IPS-NIHi11 (cell line): ENCODE data around the gene SNX20.

Experiments used
- DNase-seq: peaks from one replicate; pipeline ENCODE4 v3.0.0; 2012; ENCODE audit warnings: mixed read lengths, low spot score

The SNX20 gene

DNA sequence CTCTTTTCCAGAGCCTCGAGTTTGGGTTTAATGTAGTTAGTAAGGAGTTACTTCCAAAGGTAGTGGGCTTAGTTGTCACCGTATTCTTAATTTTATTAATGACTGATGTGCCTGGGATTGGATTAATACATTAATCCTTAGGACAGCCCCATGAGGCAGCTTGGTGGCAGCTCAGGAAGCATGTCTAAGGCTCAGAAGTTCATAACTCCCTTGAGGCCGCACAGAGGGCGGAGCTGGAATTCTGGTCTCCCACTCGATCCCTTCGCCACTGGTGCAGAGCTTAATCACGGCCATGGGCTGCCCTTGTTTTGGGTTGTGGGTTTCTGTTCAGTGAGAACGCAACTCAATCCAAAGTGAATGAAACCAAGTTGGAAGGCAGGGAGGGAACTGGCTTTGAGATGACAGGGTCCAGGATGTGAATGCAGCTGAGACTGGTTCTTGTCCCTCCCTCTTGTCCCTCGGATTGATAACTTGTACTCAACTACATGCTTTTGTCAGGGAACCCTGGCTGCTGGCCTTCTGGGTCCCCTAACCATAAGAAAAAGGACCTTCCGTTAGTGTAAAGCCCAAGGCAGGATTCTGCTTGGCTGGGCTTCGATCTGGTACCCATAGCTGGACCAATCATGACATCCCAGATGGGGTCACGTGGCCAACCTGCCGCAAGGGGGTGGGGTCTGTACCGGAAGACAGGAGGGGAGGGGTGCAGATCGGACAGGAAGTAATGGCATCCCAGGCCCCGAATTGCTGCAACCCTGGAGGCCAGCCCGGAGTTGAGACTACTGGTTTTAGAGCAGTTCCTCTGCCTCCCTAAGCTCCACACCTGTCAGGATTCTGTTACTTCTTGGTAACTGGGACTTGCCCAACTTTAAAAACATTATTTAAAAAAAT is 45.4 kb downstream of the SNX20 start:
- DNase-seq: peak; percentile 75

DNA sequence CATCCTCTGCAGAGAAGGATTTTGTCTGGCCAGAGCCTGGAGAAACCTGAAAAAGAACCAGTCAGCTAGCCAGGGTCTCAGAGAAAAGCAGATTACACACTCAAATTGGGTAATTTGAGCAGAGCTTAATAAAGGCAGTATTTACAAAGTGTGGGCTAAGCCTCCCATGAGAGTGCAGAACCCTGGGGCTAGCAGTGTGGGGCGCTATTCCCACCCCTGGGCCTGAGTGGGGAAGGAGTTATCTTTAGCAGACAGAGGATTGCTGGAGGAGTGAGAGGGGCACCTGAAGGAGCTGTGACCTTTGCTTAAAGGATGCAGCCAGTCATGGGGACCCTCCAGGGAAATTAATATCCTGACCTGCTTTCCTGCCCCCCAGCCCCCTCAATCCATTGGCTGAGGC is 46.2 kb downstream of the SNX20 start:
- no peak for DNase-seq

DNA sequence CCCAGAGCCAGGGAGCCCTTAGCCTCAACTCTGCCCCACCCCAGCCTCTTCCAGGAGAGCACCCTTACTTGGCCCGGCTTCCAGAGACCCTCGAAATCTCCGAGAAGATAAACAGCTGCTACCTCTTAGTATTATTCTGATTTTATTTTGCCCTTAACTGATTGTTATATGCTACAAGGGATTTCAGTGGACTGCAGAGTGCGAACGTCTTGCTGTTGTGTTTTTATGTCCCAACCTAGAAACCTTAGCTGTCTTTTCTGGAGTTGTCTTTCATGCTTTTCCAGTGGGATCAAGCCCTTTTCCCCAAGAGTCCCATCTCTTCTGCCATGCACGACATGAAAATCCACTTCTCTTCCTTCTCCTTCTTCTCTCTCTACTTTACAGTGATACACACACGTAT is 47.0 kb downstream of the SNX20 start:
- DNase-seq: no peak

DNA sequence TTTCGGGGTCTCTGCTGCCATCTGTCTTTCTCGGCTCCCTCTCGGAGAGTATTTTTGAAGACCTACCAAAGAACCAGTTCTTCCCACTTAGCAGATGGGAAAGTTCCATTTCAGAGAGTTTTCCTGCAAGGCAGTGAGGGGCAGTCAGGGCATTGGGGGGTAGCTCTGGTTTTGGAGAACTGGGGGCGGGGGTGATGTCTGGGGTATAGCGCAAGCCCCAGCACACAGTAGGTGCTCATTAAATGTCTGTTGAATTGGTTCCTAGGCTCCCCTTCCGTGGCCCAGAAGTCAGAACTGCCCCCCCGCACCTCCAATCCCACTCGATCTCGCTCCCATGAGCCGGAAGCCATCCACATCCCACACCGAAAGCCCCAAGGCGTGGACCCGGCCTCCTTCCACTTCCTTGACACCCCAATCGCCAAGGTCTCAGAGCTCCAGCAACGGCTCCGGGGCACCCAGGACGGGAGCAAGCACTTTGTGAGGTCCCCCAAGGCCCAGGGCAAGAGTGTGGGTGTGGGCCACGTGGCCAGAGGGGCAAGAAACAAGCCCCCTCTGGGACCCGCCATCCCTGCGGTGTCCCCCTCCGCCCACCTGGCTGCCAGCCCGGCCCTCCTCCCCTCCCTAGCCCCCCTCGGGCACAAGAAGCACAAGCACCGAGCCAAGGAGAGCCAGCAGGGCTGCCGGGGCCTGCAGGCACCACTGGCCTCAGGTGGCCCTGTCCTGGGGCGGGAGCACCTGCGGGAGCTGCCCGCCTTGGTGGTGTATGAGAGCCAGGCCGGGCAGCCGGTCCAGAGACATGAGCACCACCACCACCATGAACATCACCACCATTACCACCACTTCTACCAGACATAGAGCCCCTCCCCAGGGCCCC is 47.9 kb downstream of the SNX20 start:
- DNase-seq: no peak

DNA sequence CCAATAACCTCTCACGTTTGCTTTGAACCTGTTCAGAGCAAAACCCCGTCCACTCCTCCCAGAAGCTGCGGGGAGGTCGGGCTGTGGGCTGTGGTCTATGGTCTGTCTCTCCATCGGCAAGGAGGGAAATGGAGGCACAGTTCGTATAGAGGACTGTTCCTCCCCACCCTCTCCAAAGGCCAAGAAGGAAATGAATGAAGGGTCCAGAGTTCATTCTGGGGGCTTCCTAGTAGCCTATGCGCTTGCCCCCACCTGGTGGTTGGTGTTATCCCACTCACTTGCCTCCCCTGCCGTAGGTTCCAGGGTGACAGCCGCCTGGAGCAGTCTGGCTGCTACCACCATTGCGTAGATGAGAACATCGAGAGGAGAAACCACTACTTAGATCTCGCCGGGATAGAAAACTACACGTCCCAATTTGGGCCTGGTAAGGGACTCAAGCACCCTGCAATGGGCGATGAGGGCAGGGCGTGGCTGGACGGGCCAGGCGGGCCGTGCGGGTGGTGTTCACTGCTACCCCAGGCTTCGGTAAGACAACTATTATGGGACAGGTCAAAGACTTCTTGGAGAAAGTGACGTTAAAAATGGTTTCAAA is 49.0 kb downstream of the SNX20 start:
- no peak for DNase-seq

DNA sequence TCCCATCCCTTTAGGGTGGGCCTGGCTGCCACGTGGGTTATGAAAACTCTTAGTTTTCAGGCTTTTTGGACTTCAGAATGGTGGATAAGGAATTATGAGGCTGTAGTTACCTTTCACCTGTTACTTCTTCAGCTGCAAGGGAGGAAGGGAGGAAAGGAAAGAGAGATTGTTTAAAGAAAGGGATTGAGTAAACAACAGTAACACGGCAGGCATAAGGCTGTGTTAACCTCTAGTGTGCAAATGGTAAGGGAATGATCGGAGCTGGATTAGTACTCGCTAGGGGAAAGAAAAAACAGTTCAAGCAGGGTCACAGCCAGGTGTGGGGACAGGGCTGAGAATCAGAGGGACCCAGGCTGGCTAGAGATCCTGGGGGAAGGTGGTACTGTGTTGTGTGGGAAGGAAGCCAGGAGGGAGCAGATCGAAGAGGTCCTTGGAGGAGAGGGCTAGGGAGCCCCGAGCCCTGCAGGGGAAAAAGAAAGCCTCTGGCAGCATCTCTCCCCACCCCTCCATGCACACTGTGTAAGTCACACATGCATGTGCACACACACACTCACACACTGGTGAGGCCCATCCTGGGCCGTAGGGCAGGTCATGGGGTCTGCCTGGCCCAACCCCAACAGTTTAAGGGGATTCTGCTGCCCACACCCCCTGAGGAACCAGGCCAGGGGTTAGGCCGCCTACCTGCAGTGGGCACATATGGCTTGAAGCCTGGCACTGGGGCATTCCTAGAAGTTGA is 49.7 kb downstream of the SNX20 start:
- DNase-seq: no peak

DNA sequence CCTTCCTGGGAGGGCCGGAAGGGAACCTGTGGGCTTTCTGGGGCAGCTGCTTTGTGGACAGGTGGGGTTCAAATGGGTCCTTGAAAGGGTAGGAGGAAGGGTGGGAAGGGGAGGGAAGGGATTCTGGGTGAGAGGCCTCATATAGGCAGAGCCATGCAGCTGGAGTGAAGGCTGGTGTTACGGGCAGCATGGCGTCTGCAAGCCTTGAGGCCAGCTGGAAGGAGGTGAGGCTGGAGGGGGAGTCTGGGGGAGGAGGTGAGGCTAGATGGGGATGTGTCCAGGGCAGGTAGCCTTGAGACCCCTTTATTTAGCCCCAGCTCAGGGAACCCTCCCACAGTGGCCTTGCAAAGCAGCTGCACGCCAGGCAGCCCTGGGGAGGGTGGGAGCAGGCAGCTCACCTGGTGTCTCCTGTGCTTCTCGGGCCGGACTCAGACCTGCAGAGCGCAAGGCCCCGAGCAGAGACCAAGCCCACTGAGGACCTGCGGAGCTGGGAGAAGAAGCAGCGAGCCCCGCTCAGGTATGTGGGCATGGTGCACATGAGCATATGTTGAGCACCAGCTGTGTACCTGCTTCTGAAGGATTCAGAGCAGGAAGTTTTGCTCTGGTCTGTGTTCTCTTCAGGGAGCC is 50.6 kb downstream of the SNX20 start:
- no peak for DNase-seq

DNA sequence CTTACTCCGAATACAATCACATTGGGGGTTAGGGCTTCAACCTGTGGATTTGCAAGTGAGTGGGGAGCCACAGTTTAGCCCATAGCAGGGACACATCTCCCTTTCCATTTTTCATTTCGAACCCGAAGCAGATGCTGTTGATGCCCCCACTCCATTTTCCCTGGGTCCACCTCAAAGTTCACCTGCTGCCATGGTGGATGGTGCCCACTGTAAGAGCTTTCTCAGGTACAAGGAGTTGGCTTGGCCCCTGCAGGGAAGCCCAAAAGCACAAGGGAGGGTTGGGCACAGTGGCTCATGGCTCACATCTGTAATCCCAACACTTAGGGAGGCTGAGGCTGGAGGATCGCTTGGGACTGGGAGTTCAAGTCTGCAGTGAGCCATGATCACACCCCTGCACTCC is 51.8 kb downstream of the SNX20 start:
- no peak for DNase-seq

DNA sequence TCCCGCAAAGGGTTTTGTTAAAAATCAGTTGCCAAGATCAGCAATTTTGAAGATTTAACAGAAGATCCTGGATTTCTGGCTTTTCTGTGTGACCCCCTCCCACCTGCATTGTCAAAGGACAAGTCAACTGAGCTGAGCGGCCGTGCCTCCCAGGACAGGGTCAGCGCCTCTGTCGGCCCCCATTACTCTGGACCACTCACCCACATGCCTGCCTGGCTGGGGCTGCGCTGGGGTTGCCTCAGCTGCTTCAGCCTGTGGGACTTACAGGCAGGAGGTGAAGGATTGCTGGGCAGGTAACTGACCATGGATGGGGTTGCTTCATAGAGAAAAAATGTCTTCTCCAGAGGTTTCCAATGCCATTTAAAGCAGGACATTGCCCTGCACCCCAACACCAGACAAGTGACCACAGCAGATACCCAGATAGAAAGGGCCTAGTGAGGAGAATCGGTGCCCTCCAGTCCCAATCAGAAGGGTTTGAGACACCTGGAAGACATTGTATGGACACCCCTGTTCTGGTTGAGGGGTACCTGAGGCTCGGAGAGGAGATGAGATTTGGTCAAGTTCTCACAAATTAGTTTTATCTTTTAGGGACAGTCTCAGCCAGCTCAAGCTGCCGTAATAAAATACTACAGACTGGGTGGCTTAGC is 52.8 kb downstream of the SNX20 start:
- DNase-seq: no peak

DNA sequence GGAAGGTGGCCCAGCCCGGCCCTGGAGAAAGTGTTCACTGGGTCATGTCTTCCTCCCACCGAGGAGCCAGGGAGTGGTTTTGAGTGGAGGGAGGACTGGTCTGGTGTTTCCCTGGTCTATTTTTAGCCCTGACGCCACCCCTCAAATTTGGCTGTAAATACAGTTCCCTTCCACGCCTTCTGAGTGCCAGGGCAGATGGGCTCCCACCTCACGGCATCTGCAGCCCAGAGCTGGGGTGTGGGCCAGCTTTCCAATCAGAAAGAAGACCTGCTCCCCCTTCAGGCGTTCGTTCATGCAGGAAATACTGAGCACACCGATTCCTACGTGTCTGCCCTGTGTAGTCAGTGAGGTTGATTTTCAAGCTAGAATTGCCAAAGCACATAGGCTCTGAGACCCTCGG is 53.7 kb downstream of the SNX20 start:
- peak; percentile 65 for DNase-seq

DNA sequence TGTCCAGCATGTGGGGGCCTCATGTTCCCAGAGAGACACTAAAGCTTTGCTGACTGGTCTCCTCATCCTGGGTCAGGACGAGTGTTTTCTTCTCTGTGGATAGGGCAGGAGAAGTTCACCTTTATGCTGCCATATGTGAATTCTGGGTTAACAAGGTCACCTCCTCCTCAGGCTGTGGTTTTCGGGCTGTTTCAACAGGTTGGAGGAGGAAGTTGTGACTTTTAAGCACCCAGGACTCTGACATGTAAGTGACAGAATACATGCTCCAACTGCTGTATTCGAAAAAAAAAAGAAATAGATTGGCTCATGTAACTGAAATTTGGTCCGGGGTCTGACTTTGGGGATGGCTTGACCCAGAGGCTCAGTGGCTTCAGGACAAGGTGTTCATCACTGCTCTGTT is 54.2 kb downstream of the SNX20 start:
- DNase-seq: no peak

DNA sequence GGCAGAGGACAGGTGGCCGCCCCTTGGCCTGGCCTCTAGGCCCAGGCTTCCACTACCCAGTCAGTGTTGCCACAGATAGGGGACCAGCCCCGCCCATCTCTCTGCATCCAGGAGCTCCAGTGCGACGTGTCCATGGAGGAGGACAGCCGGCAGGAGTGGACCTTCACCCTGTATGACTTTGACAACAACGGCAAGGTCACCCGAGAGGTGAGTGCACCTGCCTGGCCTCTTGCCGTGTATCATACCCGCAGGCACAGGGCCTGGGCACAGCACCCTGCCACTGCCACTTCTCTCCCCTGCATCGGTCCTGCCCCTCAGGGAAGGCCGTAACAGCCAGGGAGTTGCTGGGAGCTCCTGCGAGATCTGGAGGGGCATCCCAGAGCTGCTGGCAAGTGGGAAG is 55.7 kb downstream of the SNX20 start:
- DNase-seq: no peak

DNA sequence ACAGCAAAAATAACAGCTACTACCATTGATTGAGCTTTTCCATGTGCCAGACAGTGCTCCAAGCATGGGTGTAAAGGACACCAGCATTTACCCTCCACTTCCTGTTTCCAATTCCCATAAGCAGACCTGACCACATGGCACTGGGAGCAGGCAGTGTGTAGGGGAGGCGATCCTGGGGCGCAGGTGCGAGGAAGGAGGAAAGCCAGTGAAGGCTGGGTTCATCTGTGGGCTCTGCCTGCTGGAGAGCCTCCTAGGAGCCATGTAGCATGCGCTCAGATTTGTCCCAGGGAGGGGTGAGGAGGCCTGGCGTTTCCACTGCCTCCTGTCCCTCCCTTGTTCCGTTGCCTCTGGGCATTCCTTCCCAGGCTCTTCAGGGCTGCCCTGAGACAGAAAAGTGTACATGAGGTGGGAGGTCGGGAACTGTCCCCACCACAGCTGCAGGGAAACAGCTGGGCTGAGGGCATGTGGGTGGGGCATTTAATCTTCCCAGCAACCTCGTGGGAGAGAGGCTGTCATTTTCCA is 56.6 kb downstream of the SNX20 start:
- no peak for DNase-seq

DNA sequence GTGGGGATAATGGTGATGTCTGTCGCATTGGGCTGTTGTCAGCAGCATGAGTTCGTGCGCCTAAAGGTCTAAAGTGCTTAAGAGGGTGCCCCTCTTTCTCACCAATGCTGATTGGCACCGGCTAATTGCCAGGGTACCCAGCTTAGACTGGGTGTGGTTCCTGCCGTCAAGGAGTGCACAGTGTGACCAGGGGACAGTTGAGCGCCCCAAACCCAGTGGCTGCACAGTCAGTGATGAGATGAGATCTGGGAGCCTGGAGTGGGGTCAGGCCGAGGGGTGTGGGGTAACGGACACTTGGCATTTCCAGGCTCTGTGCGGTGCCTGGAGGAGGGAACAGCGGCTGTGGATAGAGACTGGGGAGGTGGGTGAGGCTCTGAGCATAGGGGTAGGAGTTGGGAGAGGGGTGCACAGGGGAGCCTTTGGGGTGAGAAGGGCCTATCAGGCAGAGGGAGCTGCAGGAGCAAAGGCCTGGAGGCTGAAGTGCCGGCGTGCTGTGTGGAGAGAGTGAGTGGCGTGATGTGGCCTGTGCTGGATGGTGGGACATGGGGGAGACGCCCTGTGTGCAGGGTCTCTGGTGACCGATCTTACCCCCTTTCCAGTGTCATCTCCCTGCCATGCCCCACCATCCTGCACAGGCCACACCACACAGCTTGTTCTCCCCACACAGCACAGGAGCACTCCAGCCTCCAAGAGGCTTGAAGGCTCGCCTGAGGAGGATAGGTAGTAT is 58.3 kb downstream of the SNX20 start:
- DNase-seq: no peak

DNA sequence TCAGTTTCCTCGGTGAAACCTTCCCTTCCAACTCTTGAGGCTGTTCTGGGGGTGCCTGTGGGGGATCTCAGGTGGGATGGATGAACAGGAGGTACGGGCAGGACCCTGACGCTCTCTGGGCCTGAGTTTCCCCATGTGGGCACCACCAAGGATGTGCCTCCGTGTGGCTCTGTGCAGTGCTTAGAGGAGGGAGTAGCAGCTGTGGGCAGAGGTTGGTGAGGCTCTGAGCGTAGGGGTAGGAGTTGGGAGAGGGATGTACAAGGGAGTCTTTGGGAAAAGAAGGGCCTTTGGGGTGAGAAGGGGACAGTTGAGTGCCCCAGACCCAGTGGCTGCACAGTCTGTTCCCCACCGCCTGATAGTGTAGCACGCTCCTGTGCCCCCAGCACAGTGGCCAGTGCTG is 59.1 kb downstream of the SNX20 start:
- DNase-seq: no peak
